ENCODE results near the gene BRD3OS. TPM values are rescaled to one million over a fixed set of nuclear protein-coding genes. Genes with fewer than 3 reads are reported as not detected.

The BRD3OS gene
- total and polyA plus RNA-seq, 2 donors (not counting 1 experiment from before 2014, with no cell fraction given), result 12.4 to 19.4 TPM

DNA sequence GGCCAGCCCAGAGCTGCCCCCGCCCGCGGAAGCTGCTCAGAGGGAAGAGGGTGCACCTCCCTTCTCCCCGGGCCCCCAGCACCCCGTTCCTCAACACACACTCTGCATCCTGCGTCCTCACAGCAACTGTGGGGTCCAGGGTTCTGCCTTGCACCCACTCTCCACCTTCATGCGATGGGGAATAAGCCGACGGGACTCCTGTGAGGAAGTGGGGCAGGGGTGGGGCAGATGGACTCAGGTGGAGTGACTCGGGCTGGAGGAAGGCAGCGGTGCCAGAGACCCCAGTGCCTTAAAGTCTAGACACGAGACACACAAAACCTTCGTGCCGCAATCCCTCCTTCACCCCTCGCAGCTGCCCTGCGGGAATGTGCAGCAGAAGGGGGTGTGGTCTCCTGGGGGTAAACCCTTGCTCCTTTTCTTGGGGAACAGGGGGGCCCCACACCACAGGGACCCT is 33.9 kb downstream of the BRD3OS start:
- Histone ChIP-seq H3K4me2 (ENCODE audit: extremely low read depth, insufficient read depth, low read length) (no peak overlapping the region), H3K4me3 (replicated peaks in 1 of 4; ENCODE audit: control extremely low read depth in 1 of 4, insufficient read depth in 1 of 4, low read depth in 3 of 4, low read length in 4 of 4) (no peak overlapping the region), H4K20me1 (ENCODE audit: control insufficient read depth, extremely low read depth, insufficient read depth, low read length) (no peaks in the 10 kb centered on the region), H3K9me3 (ENCODE audit: control insufficient read depth, insufficient read depth, low read depth, low read length) (no peaks in the 10 kb centered on the region), H3K9ac (ENCODE audit: insufficient read depth, low read length) (no peak overlapping the region), H3K27me3 (ENCODE audit: control insufficient read depth, insufficient read depth, low read length) (no peaks in the 10 kb centered on the region), H3K27ac (ENCODE audit: insufficient read depth, low read length) (no peak overlapping the region), H3K79me2 (ENCODE audit: control insufficient read depth, insufficient read depth, low read length) (peaks cover 66% of the 10 kb centered on the region), H3K36me3 (ENCODE audit: control insufficient read depth, insufficient read depth, low read length) (no peaks in the 10 kb centered on the region), H2AFZ (ENCODE audit: low read length) (no peak overlapping the region), H3K4me1 (ENCODE audit: control insufficient read depth, extremely low read depth, insufficient read depth, low read length) (peaks cover 10% of the 10 kb centered on the region)
- DNase-seq (ENCODE audit: low read depth in 2 of 2), result no peak
- TF ChIP-seq EZH2 (IDR thresholded peaks at IDR 0.05; ENCODE audit: low read length, missing control alignments), result no peak
- TF ChIP-seq, protein P1, sequence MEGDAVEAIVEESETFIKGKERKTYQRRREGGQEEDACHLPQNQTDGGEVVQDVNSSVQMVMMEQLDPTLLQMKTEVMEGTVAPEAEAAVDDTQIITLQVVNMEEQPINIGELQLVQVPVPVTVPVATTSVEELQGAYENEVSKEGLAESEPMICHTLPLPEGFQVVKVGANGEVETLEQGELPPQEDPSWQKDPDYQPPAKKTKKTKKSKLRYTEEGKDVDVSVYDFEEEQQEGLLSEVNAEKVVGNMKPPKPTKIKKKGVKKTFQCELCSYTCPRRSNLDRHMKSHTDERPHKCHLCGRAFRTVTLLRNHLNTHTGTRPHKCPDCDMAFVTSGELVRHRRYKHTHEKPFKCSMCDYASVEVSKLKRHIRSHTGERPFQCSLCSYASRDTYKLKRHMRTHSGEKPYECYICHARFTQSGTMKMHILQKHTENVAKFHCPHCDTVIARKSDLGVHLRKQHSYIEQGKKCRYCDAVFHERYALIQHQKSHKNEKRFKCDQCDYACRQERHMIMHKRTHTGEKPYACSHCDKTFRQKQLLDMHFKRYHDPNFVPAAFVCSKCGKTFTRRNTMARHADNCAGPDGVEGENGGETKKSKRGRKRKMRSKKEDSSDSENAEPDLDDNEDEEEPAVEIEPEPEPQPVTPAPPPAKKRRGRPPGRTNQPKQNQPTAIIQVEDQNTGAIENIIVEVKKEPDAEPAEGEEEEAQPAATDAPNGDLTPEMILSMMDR (conservative IDR thresholded peaks at IDR 0.05 in 1 of 2, IDR thresholded peaks at IDR 0.05 in 1 of 2; ENCODE audit: low read depth in 1 of 2, low read length in 2 of 2), result no peak

GRCh38 chr9:134059661-134060395 is 34.5 kb downstream of the BRD3OS start:
- Histone ChIP-seq H2AFZ (ENCODE audit: low read length) (no peak overlapping the region), H3K36me3 (ENCODE audit: control insufficient read depth, insufficient read depth, low read length) (no peaks in the 10 kb centered on the region), H3K9ac (ENCODE audit: insufficient read depth, low read length) (no peak overlapping the region), H3K9me3 (ENCODE audit: control insufficient read depth, insufficient read depth, low read depth, low read length) (no peaks in the 10 kb centered on the region), H4K20me1 (ENCODE audit: control insufficient read depth, extremely low read depth, insufficient read depth, low read length) (no peaks in the 10 kb centered on the region), H3K4me2 (ENCODE audit: extremely low read depth, insufficient read depth, low read length) (no peak overlapping the region), H3K27me3 (ENCODE audit: control insufficient read depth, insufficient read depth, low read length) (no peaks in the 10 kb centered on the region), H3K27ac (ENCODE audit: insufficient read depth, low read length) (no peak overlapping the region), H3K4me1 (ENCODE audit: control insufficient read depth, extremely low read depth, insufficient read depth, low read length) (peaks cover 10% of the 10 kb centered on the region), H3K4me3 (replicated peaks in 1 of 4; ENCODE audit: control extremely low read depth in 1 of 4, insufficient read depth in 1 of 4, low read depth in 3 of 4, low read length in 4 of 4) (no peak overlapping the region), H3K79me2 (ENCODE audit: control insufficient read depth, insufficient read depth, low read length) (peaks cover 67% of the 10 kb centered on the region)
- TF ChIP-seq, protein P1 (conservative IDR thresholded peaks at IDR 0.05 in 1 of 2, IDR thresholded peaks at IDR 0.05 in 1 of 2; ENCODE audit: low read depth in 1 of 2, low read length in 2 of 2), result no peak
- no peak for TF ChIP-seq EZH2 (IDR thresholded peaks at IDR 0.05; ENCODE audit: low read length, missing control alignments)
- DNase-seq (ENCODE audit: low read depth in 2 of 2), result no peak

DNA sequence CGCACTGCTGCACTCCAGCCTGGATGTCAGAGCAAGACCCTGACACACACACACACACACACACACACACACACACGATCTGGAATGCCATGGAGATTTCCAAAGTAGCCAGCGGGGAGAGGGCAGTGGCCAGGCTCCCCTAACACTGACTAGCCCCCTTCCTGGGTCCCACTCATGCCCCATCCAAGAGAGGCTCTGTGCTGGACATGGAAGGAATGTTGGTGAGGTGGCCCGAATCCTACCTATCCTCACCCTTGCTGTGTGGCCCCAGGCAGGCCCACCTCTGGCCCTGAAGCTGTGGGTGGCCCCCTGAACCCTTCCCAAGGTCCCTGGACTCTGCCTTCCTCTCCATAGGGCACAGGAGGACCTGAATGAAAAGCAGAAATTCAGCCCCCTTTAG is 35.3 kb downstream of the BRD3OS start:
- peaks cover 11% of the 10 kb centered on the region for H3K4me1 ChIP-seq (ENCODE audit: control insufficient read depth, extremely low read depth, insufficient read depth, low read length)
- TF ChIP-seq, protein P1 (conservative IDR thresholded peaks at IDR 0.05 in 1 of 2, IDR thresholded peaks at IDR 0.05 in 1 of 2; ENCODE audit: low read depth in 1 of 2, low read length in 2 of 2), result no peak
- no peak for TF ChIP-seq EZH2 (IDR thresholded peaks at IDR 0.05; ENCODE audit: low read length, missing control alignments)
- H4K20me1 ChIP-seq (ENCODE audit: control insufficient read depth, extremely low read depth, insufficient read depth, low read length), result no peaks in the 10 kb centered on the region
- peaks cover 70% of the 10 kb centered on the region for H3K79me2 ChIP-seq (ENCODE audit: control insufficient read depth, insufficient read depth, low read length)
- no peak for DNase-seq (ENCODE audit: low read depth in 2 of 2)
- no peak overlapping the region for H3K4me2 ChIP-seq (ENCODE audit: extremely low read depth, insufficient read depth, low read length)
- no peak overlapping the region for H3K27ac ChIP-seq (ENCODE audit: insufficient read depth, low read length)
- no peaks in the 10 kb centered on the region for H3K36me3 ChIP-seq (ENCODE audit: control insufficient read depth, insufficient read depth, low read length)
- H3K4me3 ChIP-seq (replicated peaks in 1 of 4; ENCODE audit: control extremely low read depth in 1 of 4, insufficient read depth in 1 of 4, low read depth in 3 of 4, low read length in 4 of 4), result no peak overlapping the region
- no peaks in the 10 kb centered on the region for H3K9me3 ChIP-seq (ENCODE audit: control insufficient read depth, insufficient read depth, low read depth, low read length)
- H3K9ac ChIP-seq (ENCODE audit: insufficient read depth, low read length), result no peak overlapping the region
- H3K27me3 ChIP-seq (ENCODE audit: control insufficient read depth, insufficient read depth, low read length), result no peaks in the 10 kb centered on the region
- no peak overlapping the region for H2AFZ ChIP-seq (ENCODE audit: low read length)
